ENCODE results near the gene PCDHB1. TPM values are rescaled to one million over a fixed set of nuclear protein-coding genes. Genes with fewer than 3 reads are reported as not detected.

PCDHB1 gene
- total and polyA plus RNA-seq, 9 of the 15 experiments (the other 6 are each of a cell fraction or from before 2014, with no cell fraction given) = not detected

- no peaks in the 10 kb centered on the region; the same call in 1 of the 2 replicates for H3K9me3 ChIP-seq (replicated peaks; ENCODE audit: control insufficient read depth, insufficient read depth, low read depth, low read length)
- no peak overlapping the region for H3K9ac ChIP-seq (ENCODE audit: insufficient read depth in 1 of 2, low read depth in 2 of 2, low read length in 2 of 2)
- no peak overlapping the region for H2AFZ ChIP-seq (ENCODE audit: low read depth, low read length)
- 0% methylated on average over 1 of the region's 1 CpG for WGBS (ENCODE audit: insufficient coverage, low coverage, missing lambda C conversion rate)
- ChIA-PET CTCF (ENCODE audit: low intra/inter-chr PET ratio) (no interaction called here), POLR2A (no interaction called here)
- H3K27me3 ChIP-seq (ENCODE audit: control insufficient read depth in 2 of 2, insufficient read depth in 2 of 2, low read length in 2 of 2) = no peaks in the 10 kb centered on the region
- H3K36me3 ChIP-seq (ENCODE audit: control insufficient read depth, insufficient read depth, low read length) = no peaks in the 10 kb centered on the region
- in situ Hi-C loops (cut with MboI) = no loop called here
- no peak overlapping the region for H3K27ac ChIP-seq (ENCODE audit: extremely low read depth, low read depth, low read length)
- no peaks in the 10 kb centered on the region for H4K20me1 ChIP-seq (replicated peaks; ENCODE audit: control insufficient read depth, insufficient read depth, low read length)
- intact Hi-C loops (cut with micrococcal nuclease) = no loop called here
- FAIRE-seq = no peak
- no peak overlapping the region for H3K4me3 ChIP-seq
- TF ChIP-seq RUNX1 (IDR thresholded peaks at IDR 0.05; ENCODE audit: low read depth) (no peak), MIER1 (IDR thresholded peaks at IDR 0.05; ENCODE audit: low read depth) (no peak), ELF2 (CRISPR knock-in tag; IDR thresholded peaks at IDR 0.05) (no peak), ZNF444 (CRISPR knock-in tag; IDR thresholded peaks at IDR 0.05) (no peak), NR2F6 (CRISPR knock-in tag; IDR thresholded peaks at IDR 0.05) (no peak), MBD1 (CRISPR knock-in tag; IDR thresholded peaks at IDR 0.05) (no peak), MTA2 (IDR thresholded peaks at IDR 0.05; ENCODE audit: low read depth) (no peak)
- no peak for DNase-seq (ENCODE audit: extremely low read depth in 1 of 4, low spot score in 3 of 4)
- no peaks in the 10 kb centered on the region for H3K79me2 ChIP-seq (ENCODE audit: control insufficient read depth, insufficient read depth, low read length)
- BruUV-seq (replicated peaks) = no TSS peak
- H3K4me2 ChIP-seq (ENCODE audit: insufficient read depth, low read length) = no peak overlapping the region
- no peaks in the 10 kb centered on the region for H3K4me1 ChIP-seq (replicated peaks in 1 of 2; ENCODE audit: control insufficient read depth in 2 of 2, insufficient read depth in 2 of 2, low read length in 2 of 2)
- no peaks in the 10 kb centered on the region for H3K9me1 ChIP-seq (ENCODE audit: control insufficient read depth, insufficient read depth, low read length)
- ATAC-seq = no peak
These were observed 18.5 kb upstream of the PCDHB1 start for GRCh38 chr5:141032626-141033025.

All from K562 (cell line).